HCT116 (cell line): ENCODE measurements around the gene TEX48. TPM values are rescaled to one million over a fixed set of nuclear protein-coding genes. Genes with fewer than 3 reads are reported as not detected.

ENCODE experiments used
- ATAC-seq: fragments of 200-7000 bp; cut with Tn5 transposase; 2 replicates; pipeline ENCODE4 v1.9.1; 2020; ENCODE audit warnings: mild to moderate bottlenecking, moderate library complexity
- BruUV-seq: library from RNA; stranded (reverse); fragments of 400-500 nt; replicated peaks from 2 replicates; lab custom pipeline; 2021; lab: Mats Ljungman, UMichigan
- CTCF ChIA-PET: fragments of 300-600 bp; sonication (Branson Sonifier 250); formaldehyde crosslinking; loops from one replicate; lab custom pipeline; 2021; ENCODE audit warnings: antibody characterized with exemption; lab: Charles Lee
- POLR2A ChIA-PET: fragments of 300-600, 350-600 bp; sonication (Branson Sonifier 250); formaldehyde crosslinking; loops from one replicate; lab custom pipeline; 2021; ENCODE audit warnings: antibody characterized with exemption; lab: Charles Lee
- RAD21 ChIA-PET, 2 experiments: fragments of 300-600 bp; sonication (Branson Sonifier 250); formaldehyde crosslinking; loops; one replicate each; lab custom pipeline; 2023; ENCODE audit warnings: low total read pairs in 2 of 2; ENCODE audit not compliant: uncharacterized antibody in 2 of 2, unreplicated experiment in 2 of 2, low non-redundant PET in 1 of 2; lab: Charles Lee
- DNase-seq: peaks from one replicate; pipeline ENCODE4 v3.0.0-alpha.2; 2010; ENCODE audit warnings: low read depth, low spot score
- H2AFZ ChIP-seq: fragments of 200-600 bp; shearing (Covaris generic), sonication (generic); 2 replicates; pipeline ENCODE4 v1.6.1; 2017; ENCODE audit warnings: low read depth, mixed run types, mixed read lengths, antibody characterized with exemption, low read length; ENCODE audit not compliant: poor library complexity, severe bottlenecking
- H3K27ac ChIP-seq: 2 replicates; pipeline ENCODE4 v1.5.1; 2012; ENCODE audit warnings: low read depth, low read length
- H3K27me3 ChIP-seq: fragments of 200-600 bp; sonication (generic); 2 replicates; pipeline ENCODE4 v1.6.1; 2016; ENCODE audit warnings: mixed run types, low read length, mixed read lengths; ENCODE audit not compliant: insufficient read depth
- H3K36me3 ChIP-seq, 2 experiments: fragments of 200-500 bp in 1 of 2; fragments of 200-600 bp in 1 of 2; sonication (Bioruptor generic) in 1 of 2; sonication (generic) in 1 of 2; 2 replicates each; pipeline versions ENCODE4 v1.5.1 to v1.6.1; 2014 to 2016; ENCODE audit warnings: low read length in 2 of 2, inconsistent platforms in 1 of 2, mixed read lengths in 1 of 2, mixed run types in 1 of 2; ENCODE audit not compliant: insufficient read depth in 2 of 2, control insufficient read depth in 1 of 2
- H3K4me1 ChIP-seq, 2 experiments: fragments of 200-600 bp in 1 of 2; sonication (generic) in 1 of 2; 2 replicates each; pipeline versions ENCODE4 v1.5.1 to v1.6.1; 2012 to 2017; ENCODE audit warnings: low read length in 2 of 2, inconsistent platforms in 1 of 2, mild to moderate bottlenecking in 1 of 2, mixed read lengths in 1 of 2, mixed run types in 1 of 2, moderate library complexity in 1 of 2; ENCODE audit not compliant: insufficient read depth in 2 of 2, control insufficient read depth in 1 of 2
- H3K4me2 ChIP-seq: fragments of 200-600 bp; sonication (generic); 2 replicates; pipeline ENCODE4 v1.6.1; 2017; ENCODE audit warnings: mixed run types, low read length, mixed read lengths
- H3K4me3 ChIP-seq, 2 experiments: fragments of 200-600 bp in 1 of 2; sonication (generic) in 1 of 2; replicated peaks in 1 of 2; 2 replicates each; pipeline ENCODE4 v1.5.1; 2011 to 2016; ENCODE audit warnings: low read length in 2 of 2, control low read depth in 1 of 2, low read depth in 1 of 2, mild to moderate bottlenecking in 1 of 2, mixed read lengths in 1 of 2, mixed run types in 1 of 2
- H3K79me2 ChIP-seq: fragments of 200-600 bp; sonication (generic); 2 replicates; pipeline ENCODE4 v1.6.1; 2017; ENCODE audit warnings: mild to moderate bottlenecking, mixed run types, low read length, moderate library complexity, mixed read lengths; ENCODE audit not compliant: insufficient read depth
- H3K9ac ChIP-seq: fragments of 200-600 bp; sonication (generic); 2 replicates; pipeline ENCODE4 v1.6.1; 2016; ENCODE audit warnings: low read length, mixed read lengths
- H3K9me2 ChIP-seq: fragments of 200-600 bp; sonication (generic), shearing (Covaris generic); 2 replicates; pipeline ENCODE4 v1.6.1; 2017; ENCODE audit warnings: mixed run types, mild to moderate bottlenecking, moderate library complexity; ENCODE audit not compliant: insufficient read depth
- H3K9me3 ChIP-seq, 2 experiments: fragments of 200-500 bp in 1 of 2; fragments of 200-600 bp in 1 of 2; sonication (Bioruptor generic) in 1 of 2; sonication (generic) in 1 of 2; 2 replicates each; pipeline ENCODE4 v1.6.1; 2014 to 2017; ENCODE audit warnings: low read length in 2 of 2, mixed read lengths in 2 of 2, inconsistent platforms in 1 of 2, low read depth in 1 of 2, mild to moderate bottlenecking in 1 of 2, mixed run types in 1 of 2, moderate library complexity in 1 of 2; ENCODE audit not compliant: control insufficient read depth in 1 of 2, insufficient read depth in 1 of 2
- H4K20me1 ChIP-seq: fragments of 200-600 bp; sonication (generic), shearing (Covaris generic); 2 replicates; pipeline ENCODE4 v1.6.1; 2017; ENCODE audit warnings: mixed run types, mild to moderate bottlenecking, moderate library complexity; ENCODE audit not compliant: insufficient read depth
- ATF3 ChIP-seq: IDR thresholded peaks from 2 replicates; pipeline ENCODE4 v1.6.1; 2012
- CBX3 ChIP-seq: IDR thresholded peaks from 2 replicates; pipeline ENCODE4 v1.6.1; 2012; ENCODE audit warnings: low read depth
- CEBPB ChIP-seq: IDR thresholded peaks from 2 replicates; pipeline ENCODE4 v1.6.1; 2012; ENCODE audit warnings: low read depth
- CTCF ChIP-seq, 3 experiments: fragments of 200-600 bp in 1 of 3; sonication (generic) in 1 of 3; IDR thresholded peaks in 2 of 3; conservative IDR thresholded peaks in 1 of 3; 2 replicates each; pipeline ENCODE4 v1.5.1; 2012 to 2017; ENCODE audit warnings: low read depth in 2 of 3, low read length in 2 of 3, antibody characterized with exemption in 1 of 3, borderline replicate concordance in 1 of 3, control low read depth in 1 of 3, mild to moderate bottlenecking in 1 of 3, mixed read lengths in 1 of 3, mixed run types in 1 of 3, moderate library complexity in 1 of 3; ENCODE audit not compliant: insufficient read depth in 1 of 3
- EGR1 ChIP-seq: IDR thresholded peaks from 2 replicates; pipeline ENCODE4 v1.6.1; 2012; ENCODE audit warnings: low read depth
- ELF1 ChIP-seq: IDR thresholded peaks from 2 replicates; pipeline ENCODE4 v1.6.1; 2012; ENCODE audit warnings: low read depth, borderline replicate concordance
- EZH2 ChIP-seq: fragments of 200-600 bp; sonication (generic); IDR thresholded peaks from 2 replicates; pipeline ENCODE4 v1.6.1; 2017; ENCODE audit warnings: antibody characterized with exemption, mixed run types
- EZH2phosphoT487 ChIP-seq: fragments of 200-600 bp; IDR thresholded peaks from 2 replicates; pipeline ENCODE4 v1.6.1; 2018; ENCODE audit warnings: antibody characterized with exemption, borderline replicate concordance
- JUND ChIP-seq: IDR thresholded peaks from 2 replicates; pipeline ENCODE4 v1.6.1; 2012
- POLR2A ChIP-seq: IDR thresholded peaks from 2 replicates; pipeline ENCODE4 v1.7.0; 2011; ENCODE audit warnings: borderline replicate concordance; ENCODE audit not compliant: insufficient read depth, insufficient read length; ENCODE audit errors: extremely low read depth
- POLR2AphosphoS5 ChIP-seq: IDR thresholded peaks from 2 replicates; pipeline ENCODE4 v1.6.1; 2011; ENCODE audit warnings: mild to moderate bottlenecking, low read depth, low read length, moderate library complexity
- SIN3A ChIP-seq: IDR thresholded peaks from 2 replicates; pipeline ENCODE4 v1.6.1; 2012; ENCODE audit warnings: low read depth
- SP1 ChIP-seq: IDR thresholded peaks from 2 replicates; pipeline ENCODE4 v1.6.1; 2012; ENCODE audit warnings: low read depth
- TCF7L2 ChIP-seq: IDR thresholded peaks from 2 replicates; pipeline ENCODE4 v1.7.0; 2011; ENCODE audit warnings: borderline replicate concordance, inconsistent platforms; ENCODE audit not compliant: insufficient read depth, insufficient read length; ENCODE audit errors: extremely low read depth
- YY1 ChIP-seq: IDR thresholded peaks from 2 replicates; pipeline ENCODE4 v1.6.1; 2011; ENCODE audit warnings: low read length, low read depth, moderate library complexity, mild to moderate bottlenecking; ENCODE audit not compliant: insufficient replicate concordance; ENCODE audit errors: extremely low read depth
- ZFX ChIP-seq: fragments of 450-650 bp; IDR thresholded peaks from 2 replicates; pipeline ENCODE4 v1.6.1; 2017
- intact Hi-C: fragments of 100-400 bp; cut with micrococcal nuclease; formaldehyde crosslinking; loops from 2 replicates; pipeline ENCODE4 v1.10.0; 2022
- total RNA-seq: library from RNA; stranded (reverse); gene quantifications from one replicate; pipeline ENCODE4 v1.2.1, GENCODE V29; 2021; ENCODE audit not compliant: unreplicated experiment
- TF ChIP-seq, protein P1 (sequence below): IDR thresholded peaks from 2 replicates; pipeline ENCODE4 v1.6.1; 2012; ENCODE audit warnings: low read depth
- TF ChIP-seq, protein P2 (sequence below): IDR thresholded peaks from 2 replicates; pipeline ENCODE4 v1.6.1; 2012
- TF ChIP-seq, protein P3 (sequence below): IDR thresholded peaks from 2 replicates; pipeline ENCODE4 v1.6.1; 2011; ENCODE audit warnings: mild to moderate bottlenecking, low read length, moderate library complexity; ENCODE audit not compliant: insufficient replicate concordance; ENCODE audit errors: extremely low read depth

Gene TEX48
- total RNA-seq, 1 experiment from 2014 or later = not detected

DNA sequence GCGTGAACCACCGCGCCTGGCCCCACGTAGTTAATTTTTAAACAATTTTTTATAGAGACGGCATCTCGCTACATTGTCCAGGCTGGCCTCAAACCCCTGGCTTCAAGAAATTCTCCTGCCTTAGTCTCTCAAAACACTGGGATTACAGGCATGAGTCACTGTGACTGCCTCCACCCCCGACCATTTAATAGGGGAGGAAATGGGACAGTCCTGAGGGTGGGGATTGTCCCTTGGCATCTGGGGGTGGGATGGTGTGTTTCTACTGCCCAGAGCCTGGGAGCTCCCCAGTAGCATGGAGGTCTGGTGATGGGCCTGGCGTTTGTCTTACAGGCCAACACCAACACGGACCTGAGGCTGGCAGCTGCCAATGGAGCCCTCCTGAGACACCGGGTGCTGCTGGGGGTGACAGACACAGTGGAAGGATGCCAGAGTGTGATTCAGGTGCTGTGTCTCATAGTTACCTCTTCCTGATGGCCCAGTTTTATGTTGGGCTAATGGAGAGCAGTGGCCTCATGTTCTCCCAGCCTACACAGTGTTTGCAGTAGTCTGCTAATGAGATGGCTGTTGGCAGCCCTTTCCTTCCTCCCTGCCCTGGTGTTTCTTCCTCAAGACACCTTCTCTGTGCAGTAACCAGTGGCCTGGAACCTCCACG lies 48.4 kb downstream of the TEX48 start:
- Histone ChIP-seq H3K9me3 (no peaks in the 10 kb centered on the region), H3K36me3 (peaks cover 0 to 1% of the 10 kb centered on the region in 2 experiments; a peak in 1 of 4 replicates), H3K4me3 (no peak overlapping the region), H3K9ac (no peak overlapping the region), H2AFZ (no peak overlapping the region), H3K27ac (no peak overlapping the region), H3K4me1 (peaks cover 0 to 3% of the 10 kb centered on the region in 2 experiments; a peak in 1 of 4 replicates), H3K9me2 (no peaks in the 10 kb centered on the region), H3K27me3 (no peaks in the 10 kb centered on the region), H3K4me2 (no peak overlapping the region), H4K20me1 (no peaks in the 10 kb centered on the region), H3K79me2 (no peaks in the 10 kb centered on the region)
- RAD21 ChIA-PET = no interaction called here
- CTCF ChIA-PET = no interaction called here
- no peak for DNase-seq
- POLR2A ChIA-PET = no interaction called here
- BruUV-seq = no TSS peak
- ATAC-seq = no peak
- intact Hi-C loops = no loop called here
- TF ChIP-seq CBX3 (no peak), POLR2AphosphoS5 (no peak), CTCF (IDR thresholded peaks at IDR 0.05 in 2 of 3, conservative IDR thresholded peaks at IDR 0.05 in 1 of 3; ENCODE audit: borderline replicate concordance in 1 of 3, insufficient read depth in 1 of 3, low read depth in 2 of 3, low read length in 2 of 3) (no peak), ELF1 (no peak), EZH2phosphoT487 (no peak), EZH2 (no peak), TCF7L2 (no peak), JUND (no peak), ZFX (no peak), EGR1 (no peak), CEBPB (no peak), YY1 (no peak), SP1 (no peak), POLR2A (no peak), ATF3 (no peak), SIN3A (no peak)
- TF ChIP-seq, protein P1, sequence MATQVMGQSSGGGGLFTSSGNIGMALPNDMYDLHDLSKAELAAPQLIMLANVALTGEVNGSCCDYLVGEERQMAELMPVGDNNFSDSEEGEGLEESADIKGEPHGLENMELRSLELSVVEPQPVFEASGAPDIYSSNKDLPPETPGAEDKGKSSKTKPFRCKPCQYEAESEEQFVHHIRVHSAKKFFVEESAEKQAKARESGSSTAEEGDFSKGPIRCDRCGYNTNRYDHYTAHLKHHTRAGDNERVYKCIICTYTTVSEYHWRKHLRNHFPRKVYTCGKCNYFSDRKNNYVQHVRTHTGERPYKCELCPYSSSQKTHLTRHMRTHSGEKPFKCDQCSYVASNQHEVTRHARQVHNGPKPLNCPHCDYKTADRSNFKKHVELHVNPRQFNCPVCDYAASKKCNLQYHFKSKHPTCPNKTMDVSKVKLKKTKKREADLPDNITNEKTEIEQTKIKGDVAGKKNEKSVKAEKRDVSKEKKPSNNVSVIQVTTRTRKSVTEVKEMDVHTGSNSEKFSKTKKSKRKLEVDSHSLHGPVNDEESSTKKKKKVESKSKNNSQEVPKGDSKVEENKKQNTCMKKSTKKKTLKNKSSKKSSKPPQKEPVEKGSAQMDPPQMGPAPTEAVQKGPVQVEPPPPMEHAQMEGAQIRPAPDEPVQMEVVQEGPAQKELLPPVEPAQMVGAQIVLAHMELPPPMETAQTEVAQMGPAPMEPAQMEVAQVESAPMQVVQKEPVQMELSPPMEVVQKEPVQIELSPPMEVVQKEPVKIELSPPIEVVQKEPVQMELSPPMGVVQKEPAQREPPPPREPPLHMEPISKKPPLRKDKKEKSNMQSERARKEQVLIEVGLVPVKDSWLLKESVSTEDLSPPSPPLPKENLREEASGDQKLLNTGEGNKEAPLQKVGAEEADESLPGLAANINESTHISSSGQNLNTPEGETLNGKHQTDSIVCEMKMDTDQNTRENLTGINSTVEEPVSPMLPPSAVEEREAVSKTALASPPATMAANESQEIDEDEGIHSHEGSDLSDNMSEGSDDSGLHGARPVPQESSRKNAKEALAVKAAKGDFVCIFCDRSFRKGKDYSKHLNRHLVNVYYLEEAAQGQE = no peak
- TF ChIP-seq, protein P2, sequence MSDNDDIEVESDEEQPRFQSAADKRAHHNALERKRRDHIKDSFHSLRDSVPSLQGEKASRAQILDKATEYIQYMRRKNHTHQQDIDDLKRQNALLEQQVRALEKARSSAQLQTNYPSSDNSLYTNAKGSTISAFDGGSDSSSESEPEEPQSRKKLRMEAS = no peak
- TF ChIP-seq, protein P3, sequence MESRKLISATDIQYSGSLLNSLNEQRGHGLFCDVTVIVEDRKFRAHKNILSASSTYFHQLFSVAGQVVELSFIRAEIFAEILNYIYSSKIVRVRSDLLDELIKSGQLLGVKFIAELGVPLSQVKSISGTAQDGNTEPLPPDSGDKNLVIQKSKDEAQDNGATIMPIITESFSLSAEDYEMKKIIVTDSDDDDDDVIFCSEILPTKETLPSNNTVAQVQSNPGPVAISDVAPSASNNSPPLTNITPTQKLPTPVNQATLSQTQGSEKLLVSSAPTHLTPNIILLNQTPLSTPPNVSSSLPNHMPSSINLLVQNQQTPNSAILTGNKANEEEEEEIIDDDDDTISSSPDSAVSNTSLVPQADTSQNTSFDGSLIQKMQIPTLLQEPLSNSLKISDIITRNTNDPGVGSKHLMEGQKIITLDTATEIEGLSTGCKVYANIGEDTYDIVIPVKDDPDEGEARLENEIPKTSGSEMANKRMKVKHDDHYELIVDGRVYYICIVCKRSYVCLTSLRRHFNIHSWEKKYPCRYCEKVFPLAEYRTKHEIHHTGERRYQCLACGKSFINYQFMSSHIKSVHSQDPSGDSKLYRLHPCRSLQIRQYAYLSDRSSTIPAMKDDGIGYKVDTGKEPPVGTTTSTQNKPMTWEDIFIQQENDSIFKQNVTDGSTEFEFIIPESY = no peak
